K562 (cell line): Measurements from ENCODE around the gene AGBL1. TPM values are rescaled to one million over a fixed set of nuclear protein-coding genes. Genes with fewer than 3 reads are reported as not detected.

Experiments
- ATAC-seq: fragments of 200-7000 bp; cut with Tn5 transposase; 3 replicates; pipeline ENCODE4 v1.9.1; 2020; ENCODE audit warnings: moderate library complexity
- BruUV-seq: library from RNA; stranded (reverse); fragments of 400-500 nt; replicated peaks from 2 replicates; lab custom pipeline; 2021; lab: Mats Ljungman, UMichigan
- CTCF ChIA-PET: fragments of 300-600 bp; formaldehyde crosslinking; extraction: SDS; loops from one replicate; lab custom pipeline; 2021; ENCODE audit warnings: low intra/inter-chr PET ratio; lab: Yijun Ruan, JAX
- POLR2A ChIA-PET: fragments of 300-600, 350-650 bp; sonication (Branson Sonifier 250); formaldehyde crosslinking; extraction: SDS; loops from one replicate; lab custom pipeline; 2021; ENCODE audit warnings: antibody characterized with exemption, inconsistent platforms; lab: Yijun Ruan, JAX
- DNase-seq, 4 experiments: peaks; one replicate each; pipeline versions ENCODE4 v3.0.0 to v3.0.0-alpha.2; 2011 to 2018; ENCODE audit warnings: low spot score in 3 of 4, mixed read lengths in 3 of 4; ENCODE audit errors: extremely low read depth in 1 of 4
- FAIRE-seq: peaks from 2 replicates; lab custom pipeline; 2011; peaks lifted over from hg19 to GRCh38; lab: Jason Lieb, UNC
- H2AFZ ChIP-seq: 2 replicates; pipeline ENCODE4 v1.6.0; 2011; ENCODE audit warnings: low read depth, low read length, control low read depth, inconsistent platforms
- H3K27ac ChIP-seq: fragments of 200-600 bp; 3 replicates; pipeline ENCODE4 v1.8.0; 2011; ENCODE audit warnings: low read depth, mild to moderate bottlenecking, control low read depth, inconsistent platforms, low read length, moderate library complexity, mixed read lengths; ENCODE audit errors: extremely low read depth
- H3K27me3 ChIP-seq, 2 experiments: fragments of 300-600 bp in 1 of 2; 2 replicates in 1 of 2; 3 replicates in 1 of 2; pipeline versions ENCODE4 v1.6.0 to v1.8.0; 2011; ENCODE audit warnings: inconsistent platforms in 2 of 2, low read length in 2 of 2, mild to moderate bottlenecking in 1 of 2, mixed read lengths in 1 of 2, moderate library complexity in 1 of 2; ENCODE audit not compliant: control insufficient read depth in 2 of 2, insufficient read depth in 2 of 2
- H3K36me3 ChIP-seq: fragments of 300-600 bp; 3 replicates; pipeline ENCODE4 v1.8.0; 2011; ENCODE audit warnings: mild to moderate bottlenecking, low read length, inconsistent platforms; ENCODE audit not compliant: control insufficient read depth, insufficient read depth
- H3K4me1 ChIP-seq, 2 experiments: fragments of 200-600 bp in 1 of 2; replicated peaks in 1 of 2; 2 replicates in 1 of 2; 3 replicates in 1 of 2; pipeline versions ENCODE4 v1.5.1 to v1.8.0; 2011; ENCODE audit warnings: inconsistent platforms in 2 of 2, low read length in 2 of 2, mild to moderate bottlenecking in 1 of 2, mixed read lengths in 1 of 2, moderate library complexity in 1 of 2; ENCODE audit not compliant: control insufficient read depth in 2 of 2, insufficient read depth in 2 of 2
- H3K4me2 ChIP-seq: 2 replicates; pipeline ENCODE4 v1.6.1; 2011; ENCODE audit warnings: low read length, control low read depth, inconsistent platforms, mixed read lengths; ENCODE audit not compliant: insufficient read depth
- H3K4me3 ChIP-seq: fragments of 200-600 bp; sonication (generic), shearing (Covaris generic); 2 replicates; pipeline ENCODE4 v1.5.1; 2016; ENCODE audit warnings: control low read depth, inconsistent platforms
- H3K79me2 ChIP-seq: fragments of 200-600 bp; 3 replicates; pipeline ENCODE4 v1.8.0; 2011; ENCODE audit warnings: low read length, inconsistent platforms; ENCODE audit not compliant: control insufficient read depth, insufficient read depth
- H3K9ac ChIP-seq, 2 experiments: 2 replicates each; pipeline versions ENCODE4 v1.6.0 to v1.6.1; 2011; ENCODE audit warnings: low read depth in 2 of 2, low read length in 2 of 2, control low read depth in 1 of 2, inconsistent platforms in 1 of 2, mild to moderate bottlenecking in 1 of 2, mixed read lengths in 1 of 2; ENCODE audit not compliant: insufficient read depth in 1 of 2
- H3K9me1 ChIP-seq: one replicate; pipeline ENCODE4 v1.6.0; 2011; ENCODE audit warnings: inconsistent platforms, mild to moderate bottlenecking, low read length, moderate library complexity; ENCODE audit not compliant: control insufficient read depth, insufficient read depth
- H3K9me3 ChIP-seq: replicated peaks from 2 replicates; pipeline ENCODE4 v1.5.1; 2011; ENCODE audit warnings: low read depth, low read length, inconsistent platforms; ENCODE audit not compliant: control insufficient read depth, insufficient read depth
- H4K20me1 ChIP-seq: replicated peaks from 2 replicates; pipeline ENCODE4 v1.6.1; 2011; ENCODE audit warnings: low read length, inconsistent platforms, mixed read lengths; ENCODE audit not compliant: control insufficient read depth, insufficient read depth
- HEY1 ChIP-seq: fragments of 250-450 bp; sonication (Bioruptor Pico); IDR thresholded peaks from 2 replicates; pipeline ENCODE4 v1.5.0; 2020; ENCODE audit warnings: mild to moderate bottlenecking, moderate library complexity, borderline replicate concordance
- HINFP ChIP-seq: fragments of 450-650 bp; conservative IDR thresholded peaks from 2 replicates; pipeline ENCODE4 v1.6.1; 2016; ENCODE audit warnings: missing genetic modification characterization, low read depth, mild to moderate bottlenecking, control low read depth, missing compliant biosample characterization
- STAT5A ChIP-seq: IDR thresholded peaks from 2 replicates; pipeline ENCODE4 v1.6.1; 2012; ENCODE audit warnings: low read length, inconsistent platforms, borderline replicate concordance
- ZBTB9 ChIP-seq: fragments of 450-650 bp; formaldehyde crosslinking; IDR thresholded peaks from 2 replicates; pipeline ENCODE4 v1.4.0; 2020; ENCODE audit warnings: mild to moderate bottlenecking, moderate library complexity
- ZFX ChIP-seq: sonication (generic); formaldehyde crosslinking; IDR thresholded peaks from 2 replicates; pipeline ENCODE4 v1.8.0; 2022; ENCODE audit warnings: mild to moderate bottlenecking, missing genetic modification reagents, moderate library complexity
- WGBS: fragments of 100-300 bp; shearing (Covaris generic); methylation state at CpG from one replicate; pipeline ENCODE4 v1.1.6; 2016; ENCODE audit warnings: low coverage, mixed read lengths; ENCODE audit not compliant: insufficient coverage; ENCODE audit errors: missing lambda C conversion rate; 5-methylcytosine and 5-hydroxymethylcytosine counted together
- in situ Hi-C: fragments of 300-500 bp; cut with MboI; formaldehyde crosslinking; loops from 4 replicates; pipeline ENCODE4 v1.15.0; 2018; ENCODE audit warnings: inconsistent platforms, mixed read lengths
- intact Hi-C: fragments of 100-400 bp; cut with micrococcal nuclease; formaldehyde crosslinking; loops from 2 replicates; pipeline ENCODE4 v1.14.2; 2022
- polyA plus RNA-seq, 8 experiments: library from polyadenylated mRNA; depleted of rRNA in 4 of 8; stranded (reverse) in 5 of 8; unstranded in 3 of 8; fragments of >200 nt; fragmentation: Nextera tagmentation in 2 of 8; fragmentation: Illumina TruSeq in 1 of 8; extraction: Ambion mirVana in 2 of 8; extraction: Trizol in 1 of 8; gene quantifications; 2 replicates each; pipeline versions ENCODE4 v1.2.1 to v1.2.3, GENCODE V29; 2011 to 2014; ENCODE audit warnings: inconsistent platforms in 1 of 8, missing spikeins in 1 of 8
- total RNA-seq, 7 experiments: library from RNA; depleted of rRNA in 6 of 7; stranded (reverse); fragments of >200 nt in 6 of 7; fragmentation: Illumina TruSeq in 2 of 7; extraction: Trizol in 2 of 7; gene quantifications; 2 replicates each; pipeline versions ENCODE4 v1.2.1 to v1.2.3, GENCODE V29; 2011 to 2021; ENCODE audit warnings: low replicate concordance in 1 of 7

Gene AGBL1
- total and polyA plus RNA-seq, 9 of the 15 experiments (the other 6 are each of a cell fraction or from before 2014, with no cell fraction given) = not detected

GRCh38 chr15:86714241-86714640 is 634.6 kb downstream of the AGBL1 start:
- H3K27me3 ChIP-seq = no peaks in the 10 kb centered on the region
- no peak for TF ChIP-seq HINFP (tag)
- no peak for TF ChIP-seq ZBTB9 (CRISPR knock-in tag)
- no peak for TF ChIP-seq ZFX (CRISPR knock-in tag)
- TF ChIP-seq HEY1 (CRISPR knock-in tag) = no peak
- TF ChIP-seq STAT5A = no peak
- ATAC-seq = no peak
- H3K4me2 ChIP-seq = no peak overlapping the region
- H3K9ac ChIP-seq = no peak overlapping the region
- H3K27ac ChIP-seq = no peak overlapping the region
- no peak for FAIRE-seq
- in situ Hi-C loops = no loop called here
- no peaks in the 10 kb centered on the region for H3K9me3 ChIP-seq
- H3K4me1 ChIP-seq = no peaks in the 10 kb centered on the region
- ChIA-PET CTCF (no interaction called here), POLR2A (no interaction called here)
- WGBS = 0% methylated on average over 1 of the region's 1 CpG
- intact Hi-C loops = no loop called here
- H3K36me3 ChIP-seq = no peaks in the 10 kb centered on the region
- H3K9me1 ChIP-seq = no peaks in the 10 kb centered on the region
- H3K4me3 ChIP-seq = no peak overlapping the region
- H2AFZ ChIP-seq = no peak overlapping the region
- H3K79me2 ChIP-seq = no peaks in the 10 kb centered on the region
- no TSS peak for BruUV-seq
- no peaks in the 10 kb centered on the region for H4K20me1 ChIP-seq
- DNase-seq = no peak
